Measurements from ENCODE around the gene PPP2R3A. TPM values are rescaled to one million over a fixed set of nuclear protein-coding genes. Genes with fewer than 3 reads are reported as not detected.
"Not testable (repeated sequence)": the region's sequence is repeated elsewhere in the genome, so short reads cannot be mapped to it uniquely, and the experiment has no call there.

Gene PPP2R3A
- total RNA-seq, 3 donors from 2014 or later (not counting 1 experiment from before 2014, with no cell fraction given): 0.35 to 0.43 (median 0.40) TPM

DNA sequence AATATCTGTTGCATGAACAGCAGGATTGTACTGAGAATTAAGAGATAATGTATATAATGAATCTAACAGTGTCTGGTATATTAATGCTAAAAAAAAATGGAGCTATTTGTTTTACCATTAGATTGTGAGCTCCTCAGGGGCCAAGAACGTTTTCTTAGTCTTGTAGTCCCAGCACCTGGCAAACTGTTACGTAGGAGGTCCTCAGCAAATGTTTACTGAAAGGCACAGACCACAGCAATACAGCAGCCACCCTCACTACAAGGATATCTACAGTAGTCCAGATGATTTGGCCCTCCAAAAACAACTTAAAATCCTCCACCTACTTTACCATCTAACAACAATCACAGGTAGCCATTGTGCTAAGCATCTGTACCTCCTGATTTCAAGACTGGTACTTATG, 170.9 kb downstream of the PPP2R3A start:
- no peak for ATAC-seq
- Histone ChIP-seq H3K4me3 (ENCODE audit: low read length) (no peak overlapping the region), H3K27me3 (ENCODE audit: control insufficient read depth, insufficient read depth, low read length) (no peaks in the 10 kb centered on the region), H3K4me1 (ENCODE audit: control insufficient read depth, insufficient read depth, low read length) (no peaks in the 10 kb centered on the region), H3K36me3 (ENCODE audit: control insufficient read depth, insufficient read depth, low read length) (no peaks in the 10 kb centered on the region), H3K27ac (ENCODE audit: low read length) (no peak overlapping the region), H3K9me3 (ENCODE audit: control insufficient read depth, insufficient read depth, low read length) (no peaks in the 10 kb centered on the region)
- Mint-ChIP-seq H3K4me1 (peaks cover 14 to 19% of the 10 kb centered on the region in 2 donors), H3K36me3 (no peaks in the 10 kb centered on the region), H3K27ac (no peak overlapping the region), H3K9me3 (no peaks in the 10 kb centered on the region), H3K27me3 (ENCODE audit: low read depth in 2 of 2) (no peaks in the 10 kb centered on the region), H3K4me3 (no peak overlapping the region)
- intact Hi-C loops (cut with micrococcal nuclease): no loop called here
- TF ChIP-seq, protein P1, sequence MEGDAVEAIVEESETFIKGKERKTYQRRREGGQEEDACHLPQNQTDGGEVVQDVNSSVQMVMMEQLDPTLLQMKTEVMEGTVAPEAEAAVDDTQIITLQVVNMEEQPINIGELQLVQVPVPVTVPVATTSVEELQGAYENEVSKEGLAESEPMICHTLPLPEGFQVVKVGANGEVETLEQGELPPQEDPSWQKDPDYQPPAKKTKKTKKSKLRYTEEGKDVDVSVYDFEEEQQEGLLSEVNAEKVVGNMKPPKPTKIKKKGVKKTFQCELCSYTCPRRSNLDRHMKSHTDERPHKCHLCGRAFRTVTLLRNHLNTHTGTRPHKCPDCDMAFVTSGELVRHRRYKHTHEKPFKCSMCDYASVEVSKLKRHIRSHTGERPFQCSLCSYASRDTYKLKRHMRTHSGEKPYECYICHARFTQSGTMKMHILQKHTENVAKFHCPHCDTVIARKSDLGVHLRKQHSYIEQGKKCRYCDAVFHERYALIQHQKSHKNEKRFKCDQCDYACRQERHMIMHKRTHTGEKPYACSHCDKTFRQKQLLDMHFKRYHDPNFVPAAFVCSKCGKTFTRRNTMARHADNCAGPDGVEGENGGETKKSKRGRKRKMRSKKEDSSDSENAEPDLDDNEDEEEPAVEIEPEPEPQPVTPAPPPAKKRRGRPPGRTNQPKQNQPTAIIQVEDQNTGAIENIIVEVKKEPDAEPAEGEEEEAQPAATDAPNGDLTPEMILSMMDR (IDR thresholded peaks at IDR 0.05): no peak
- no peak for DNase-seq
- WGBS (ENCODE audit: insufficient coverage): 81% methylated on average over 2 of the region's 2 CpGs

DNA sequence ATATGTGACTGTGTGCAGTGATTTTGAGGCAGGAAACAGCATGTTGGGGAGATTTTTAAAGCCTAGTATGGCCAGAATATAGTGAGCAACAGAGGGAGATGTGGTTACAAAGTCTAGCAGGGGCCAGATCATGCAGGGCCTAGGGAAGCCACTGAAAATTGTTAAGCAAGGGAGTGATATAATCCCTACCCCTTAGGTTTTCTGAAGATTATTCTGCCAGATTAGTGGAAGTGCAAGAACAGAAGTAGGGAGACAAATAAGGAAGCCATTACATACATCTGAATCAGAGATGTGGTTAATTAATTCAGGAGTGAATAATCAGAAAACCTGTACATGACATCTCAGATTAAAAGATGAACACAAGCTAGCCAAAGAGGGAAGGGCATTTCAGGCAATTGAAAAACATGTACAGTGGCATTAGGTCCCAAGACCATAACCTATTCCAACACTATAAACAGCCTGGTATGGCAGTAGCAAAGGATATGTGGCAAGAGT, 175.8 kb downstream of the PPP2R3A start:
- H3K27ac ChIP-seq (ENCODE audit: low read length): no peak overlapping the region

DNA sequence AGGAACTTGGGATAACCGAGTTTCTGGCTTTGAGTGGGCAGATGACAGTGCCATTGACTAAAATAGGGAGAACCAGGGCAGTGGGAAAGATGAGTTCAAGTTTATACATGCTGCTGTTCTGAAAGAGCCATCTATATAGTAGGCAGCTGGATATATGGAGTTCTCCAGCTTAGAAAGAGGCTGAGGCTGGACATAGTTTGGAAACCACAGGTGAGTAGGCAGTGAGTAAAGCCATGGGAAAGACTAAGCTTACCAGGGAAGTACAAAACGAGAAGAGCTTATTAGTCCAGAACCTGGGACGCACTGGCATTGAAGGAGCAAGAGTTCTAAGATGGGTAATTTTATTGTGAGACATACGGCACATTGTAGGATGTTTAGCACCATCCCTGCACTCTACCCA, 176.4 kb downstream of the PPP2R3A start:
- peaks cover 35 to 38% of the 10 kb centered on the region in 2 donors for H3K4me1 Mint-ChIP-seq
- H3K9me3 Mint-ChIP-seq: no peaks in the 10 kb centered on the region
- ATAC-seq: no peak
- H3K4me3 Mint-ChIP-seq: no peak overlapping the region
- no peaks in the 10 kb centered on the region for H3K36me3 Mint-ChIP-seq
- H3K27me3 ChIP-seq (ENCODE audit: control insufficient read depth, insufficient read depth, low read length): no peaks in the 10 kb centered on the region
- peaks cover 2% of the 10 kb centered on the region for H3K36me3 ChIP-seq (ENCODE audit: control insufficient read depth, insufficient read depth, low read length)
- H3K4me3 ChIP-seq (ENCODE audit: low read length): no peak overlapping the region
- TF ChIP-seq, protein P1 (IDR thresholded peaks at IDR 0.05): no peak
- DNase-seq: no peak
- no peaks in the 10 kb centered on the region for H3K27me3 Mint-ChIP-seq (ENCODE audit: low read depth in 2 of 2)
- H3K4me1 ChIP-seq (ENCODE audit: control insufficient read depth, insufficient read depth, low read length): no peaks in the 10 kb centered on the region
- 90% methylated on average over 3 of the region's 4 CpGs for WGBS (ENCODE audit: insufficient coverage)
- intact Hi-C loops (cut with micrococcal nuclease): loop anchor here (2.0 kb wide), 1 partner anchor 109 kb away; the partner anchor contains the start of gene PCCB
- peak overlapping the region; percentile 61 to 72 for H3K27ac Mint-ChIP-seq
- no peaks in the 10 kb centered on the region for H3K9me3 ChIP-seq (ENCODE audit: control insufficient read depth, insufficient read depth, low read length)
- H3K27ac ChIP-seq (ENCODE audit: low read length): no peak overlapping the region

More for the DNA sequence above, 175.8 kb downstream of the PPP2R3A start:
- Histone ChIP-seq H3K4me1 (ENCODE audit: control insufficient read depth, insufficient read depth, low read length) (no peaks in the 10 kb centered on the region), H3K9me3 (ENCODE audit: control insufficient read depth, insufficient read depth, low read length) (no peaks in the 10 kb centered on the region), H3K4me3 (ENCODE audit: low read length) (no peak overlapping the region), H3K27me3 (ENCODE audit: control insufficient read depth, insufficient read depth, low read length) (no peaks in the 10 kb centered on the region), H3K36me3 (ENCODE audit: control insufficient read depth, insufficient read depth, low read length) (peaks cover 2% of the 10 kb centered on the region)
- ATAC-seq (peak in 2 of 3 donors; percentile 20 to 47), DNase-seq (no peak)
- Mint-ChIP-seq H3K36me3 (no peaks in the 10 kb centered on the region), H3K4me3 (no peak overlapping the region), H3K4me1 (peaks cover 35 to 37% of the 10 kb centered on the region in 2 donors), H3K27ac (peak overlapping the region; percentile 61 to 72), H3K27me3 (ENCODE audit: low read depth in 2 of 2) (no peaks in the 10 kb centered on the region), H3K9me3 (no peaks in the 10 kb centered on the region)
- TF ChIP-seq, protein P1 (IDR thresholded peaks at IDR 0.05): no peak
- intact Hi-C loops (cut with micrococcal nuclease): no loop called here

DNA sequence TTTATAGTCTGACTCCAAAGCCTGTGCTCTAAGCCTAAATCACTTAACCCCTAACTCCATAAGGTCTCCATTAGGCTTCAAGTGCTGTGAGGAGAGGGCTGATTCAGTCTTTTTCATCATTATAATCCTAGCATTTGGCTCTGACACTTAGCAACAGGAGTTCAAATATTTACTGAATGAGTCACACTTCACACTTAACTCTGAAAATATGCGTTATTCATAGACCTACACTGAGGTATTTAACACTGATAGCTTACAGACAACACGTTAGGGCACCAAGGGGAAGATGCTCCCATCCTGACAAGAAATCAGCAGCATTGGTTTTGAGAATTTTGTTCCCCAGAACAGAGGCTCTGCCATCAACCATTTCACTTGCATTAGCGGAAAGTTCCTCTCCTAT, 177.1 kb downstream of the PPP2R3A start:
- H3K27ac Mint-ChIP-seq: peak overlapping the region; percentile 61 to 72
- Histone ChIP-seq H3K27ac (ENCODE audit: low read length) (no peak overlapping the region), H3K27me3 (ENCODE audit: control insufficient read depth, insufficient read depth, low read length) (no peaks in the 10 kb centered on the region), H3K4me1 (ENCODE audit: control insufficient read depth, insufficient read depth, low read length) (no peaks in the 10 kb centered on the region), H3K36me3 (ENCODE audit: control insufficient read depth, insufficient read depth, low read length) (peaks cover 2% of the 10 kb centered on the region), H3K4me3 (ENCODE audit: low read length) (no peak overlapping the region), H3K9me3 (ENCODE audit: control insufficient read depth, insufficient read depth, low read length) (no peaks in the 10 kb centered on the region)
- no peaks in the 10 kb centered on the region for H3K27me3 Mint-ChIP-seq (ENCODE audit: low read depth in 2 of 2)
- no peak overlapping the region for H3K4me3 Mint-ChIP-seq
- H3K9me3 Mint-ChIP-seq: no peaks in the 10 kb centered on the region
- H3K4me1 Mint-ChIP-seq: peaks cover 38 to 40% of the 10 kb centered on the region in 2 donors
- TF ChIP-seq, protein P1 (IDR thresholded peaks at IDR 0.05): no peak
- H3K36me3 Mint-ChIP-seq: no peaks in the 10 kb centered on the region
- 52% methylated on average over 3 of the region's 3 CpGs for WGBS (ENCODE audit: insufficient coverage)
- DNase-seq (no peak), ATAC-seq (peak in 2 of 3 donors; percentile 59 to 81)
- intact Hi-C loops (cut with micrococcal nuclease): loop anchor here (2.0 kb wide), 1 partner anchor 108 kb away; the partner anchor contains the start of gene PCCB

DNA sequence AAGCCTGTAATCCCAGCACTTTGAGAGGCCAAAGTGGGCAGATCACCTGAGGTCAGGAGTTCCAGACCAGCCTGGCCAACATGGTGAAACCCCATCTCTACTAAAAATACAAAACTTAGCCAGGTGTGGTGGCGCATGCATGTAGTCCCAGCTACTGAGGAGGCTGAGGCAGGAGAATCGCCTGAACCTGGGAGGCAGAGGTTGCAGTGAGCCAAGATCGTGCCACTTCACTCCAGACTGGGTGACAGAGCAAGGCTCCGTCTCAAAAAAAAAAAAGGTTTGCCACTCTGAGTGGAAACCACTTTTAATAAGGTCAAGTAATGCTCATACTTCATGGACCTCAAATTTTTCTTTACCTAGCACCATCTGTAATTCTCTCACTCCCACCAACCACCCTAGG, 178.9 kb downstream of the PPP2R3A start:
- Mint-ChIP-seq H3K4me1 (peaks cover 48 to 56% of the 10 kb centered on the region in 2 donors), H3K27ac (peak overlapping the region; percentile 59 to 72)
- H3K4me3 Mint-ChIP-seq; DNase-seq; H3K4me3 ChIP-seq (ENCODE audit: low read length); H3K9me3 Mint-ChIP-seq; ATAC-seq; H3K27me3 ChIP-seq (ENCODE audit: control insufficient read depth, insufficient read depth, low read length); H3K36me3 Mint-ChIP-seq; H3K4me1 ChIP-seq (ENCODE audit: control insufficient read depth, insufficient read depth, low read length); intact Hi-C loops (cut with micrococcal nuclease); H3K9me3 ChIP-seq (ENCODE audit: control insufficient read depth, insufficient read depth, low read length); H3K27me3 Mint-ChIP-seq (ENCODE audit: low read depth in 2 of 2); H3K27ac ChIP-seq (ENCODE audit: low read length): not testable (repeated sequence)
- peaks cover 10% of the 10 kb centered on the region for H3K36me3 ChIP-seq (ENCODE audit: control insufficient read depth, insufficient read depth, low read length)
- WGBS (ENCODE audit: insufficient coverage): 100% methylated on average over 4 of the region's 4 CpGs
